22Rv1 (cell line): Measurements from ENCODE around the gene ZBTB20.

ENCODE experiments used
- H3K27ac ChIP-seq: fragments of 450-650 bp; 2 replicates; pipeline ENCODE4 v1.5.1; 2017
- ZFX ChIP-seq: fragments of 450-650 bp; IDR thresholded peaks from 2 replicates; pipeline ENCODE4 v1.6.1; 2017; ENCODE audit warnings: antibody characterized with exemption, borderline replicate concordance
- TF ChIP-seq, protein P1 (sequence below): fragments of 450-650 bp; IDR thresholded peaks from 2 replicates; pipeline ENCODE4 v1.5.1; 2017; ENCODE audit warnings: mild to moderate bottlenecking

Gene ZBTB20

DNA sequence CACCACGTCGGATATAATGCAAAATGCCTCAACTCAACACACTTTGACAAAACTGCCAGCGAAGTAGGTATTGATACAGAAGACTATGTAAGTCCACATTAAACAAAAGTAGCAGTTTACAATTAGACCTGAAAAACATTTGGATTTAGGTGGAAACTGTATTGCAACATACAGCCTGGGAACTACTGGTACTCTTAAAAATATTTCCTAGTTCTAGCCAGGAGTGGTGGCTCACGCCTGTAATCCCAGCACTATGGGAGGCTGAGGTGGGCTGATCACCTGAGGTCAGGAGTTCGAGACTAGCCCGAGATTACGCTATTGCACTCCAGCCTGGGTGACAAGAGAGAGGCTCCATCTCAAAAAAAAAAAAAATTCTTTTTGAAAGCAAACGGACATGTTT lies 246.2 kb downstream of the ZBTB20 start:
- peak overlapping the region; percentile 30; the same call in 1 of the 2 replicates for H3K27ac ChIP-seq
- TF ChIP-seq, protein P1, sequence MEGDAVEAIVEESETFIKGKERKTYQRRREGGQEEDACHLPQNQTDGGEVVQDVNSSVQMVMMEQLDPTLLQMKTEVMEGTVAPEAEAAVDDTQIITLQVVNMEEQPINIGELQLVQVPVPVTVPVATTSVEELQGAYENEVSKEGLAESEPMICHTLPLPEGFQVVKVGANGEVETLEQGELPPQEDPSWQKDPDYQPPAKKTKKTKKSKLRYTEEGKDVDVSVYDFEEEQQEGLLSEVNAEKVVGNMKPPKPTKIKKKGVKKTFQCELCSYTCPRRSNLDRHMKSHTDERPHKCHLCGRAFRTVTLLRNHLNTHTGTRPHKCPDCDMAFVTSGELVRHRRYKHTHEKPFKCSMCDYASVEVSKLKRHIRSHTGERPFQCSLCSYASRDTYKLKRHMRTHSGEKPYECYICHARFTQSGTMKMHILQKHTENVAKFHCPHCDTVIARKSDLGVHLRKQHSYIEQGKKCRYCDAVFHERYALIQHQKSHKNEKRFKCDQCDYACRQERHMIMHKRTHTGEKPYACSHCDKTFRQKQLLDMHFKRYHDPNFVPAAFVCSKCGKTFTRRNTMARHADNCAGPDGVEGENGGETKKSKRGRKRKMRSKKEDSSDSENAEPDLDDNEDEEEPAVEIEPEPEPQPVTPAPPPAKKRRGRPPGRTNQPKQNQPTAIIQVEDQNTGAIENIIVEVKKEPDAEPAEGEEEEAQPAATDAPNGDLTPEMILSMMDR: no peak

DNA sequence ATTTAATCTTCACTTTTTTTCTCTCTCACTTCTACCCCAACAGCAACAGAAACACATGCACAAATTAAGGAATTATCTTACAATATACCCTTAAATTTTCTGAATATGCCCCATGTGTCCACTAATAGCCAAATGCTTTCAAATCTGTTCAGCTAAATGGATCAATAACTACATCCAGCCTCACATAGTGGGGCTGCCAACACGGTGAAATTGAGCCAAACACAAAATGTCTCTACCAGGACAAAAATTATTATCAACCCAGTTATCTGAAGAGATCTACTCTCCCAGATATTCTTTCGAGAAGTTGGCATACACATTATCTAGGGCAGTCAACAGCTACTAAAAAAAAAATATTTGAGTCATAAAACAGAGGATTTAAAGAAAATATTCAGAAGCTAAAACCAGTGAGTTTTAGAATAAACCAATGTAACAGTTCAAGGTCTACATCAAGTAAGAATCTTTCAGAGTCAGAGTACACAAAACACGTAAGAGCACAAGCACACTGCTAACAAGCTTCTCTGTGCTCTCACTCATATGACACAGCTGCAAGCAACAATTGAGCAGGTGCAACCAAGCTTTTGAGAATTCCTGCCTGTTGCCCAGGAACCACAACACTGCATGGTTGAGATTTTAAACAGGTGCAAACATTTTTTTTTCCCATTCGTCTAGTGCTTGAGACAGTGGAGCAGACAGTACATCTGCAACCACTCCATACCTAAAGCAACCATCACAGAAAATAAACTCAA lies 247.7 kb downstream of the ZBTB20 start:
- TF ChIP-seq ZFX: no peak
- TF ChIP-seq, protein P1: no peak
- H3K27ac ChIP-seq: peak overlapping the region; percentile 17; the same call in 1 of the 2 replicates

DNA sequence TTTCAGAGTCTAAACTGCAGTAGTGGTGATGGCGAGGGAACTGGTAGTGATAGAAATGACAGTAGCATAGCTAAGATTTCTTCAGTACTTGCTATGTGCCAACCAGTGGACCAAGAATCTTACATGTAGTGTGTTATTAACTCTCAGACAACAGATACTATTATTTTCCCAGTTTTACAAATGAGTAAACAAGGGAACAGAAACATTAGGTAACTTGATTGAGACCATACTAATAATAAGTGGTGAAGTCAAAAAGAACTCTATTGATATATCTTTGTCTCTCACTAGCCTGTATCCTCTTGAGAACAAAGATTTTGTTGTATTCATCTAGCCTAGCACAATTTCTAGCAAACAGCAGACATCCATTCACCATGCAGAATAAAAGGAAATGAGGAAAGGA lies 250.1 kb downstream of the ZBTB20 start:
- no peak for TF ChIP-seq ZFX
- TF ChIP-seq, protein P1: no peak
- H3K27ac ChIP-seq: no peak overlapping the region

DNA sequence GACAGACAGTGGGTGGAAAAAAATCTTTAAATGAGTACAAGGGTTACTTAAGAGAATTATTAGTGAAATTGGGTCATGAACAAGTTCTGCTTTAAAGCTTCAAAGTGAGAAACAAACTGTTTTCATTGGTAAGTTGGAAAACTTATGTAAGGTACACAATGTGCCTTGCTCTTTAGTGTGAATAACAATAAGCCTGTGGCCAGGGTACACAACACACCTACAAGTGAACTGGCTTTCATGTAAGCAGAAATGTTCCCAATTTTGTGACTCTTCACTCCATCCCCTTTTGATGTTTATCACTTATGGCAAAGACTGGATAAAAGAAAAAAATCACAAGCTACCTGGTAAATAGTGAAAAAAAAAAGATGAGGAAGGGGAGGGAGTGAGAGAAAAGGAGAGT lies 253.7 kb downstream of the ZBTB20 start:
- no peak overlapping the region for H3K27ac ChIP-seq
- TF ChIP-seq, protein P1: no peak
- TF ChIP-seq ZFX: no peak

DNA sequence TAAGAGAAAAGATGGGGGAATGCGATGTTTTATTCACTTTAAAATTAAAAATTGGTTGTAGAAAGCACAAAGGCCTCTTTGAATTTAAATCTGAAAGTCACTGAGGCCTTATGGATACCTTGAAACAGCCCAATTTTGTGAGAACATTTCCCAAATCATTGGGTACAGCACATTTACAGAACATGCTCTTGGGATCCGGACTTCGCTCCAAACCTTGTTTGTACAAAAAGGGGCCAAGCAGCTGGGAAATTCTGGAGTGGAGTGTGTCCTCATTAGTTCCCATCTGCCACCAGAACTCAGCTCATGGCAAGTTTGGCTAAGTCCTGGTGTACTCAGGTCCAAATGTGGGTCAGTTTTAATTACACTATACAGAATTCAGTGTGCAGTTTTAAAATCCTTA lies 254.2 kb downstream of the ZBTB20 start:
- H3K27ac ChIP-seq: no peak overlapping the region
- TF ChIP-seq, protein P1: no peak
- no peak for TF ChIP-seq ZFX

DNA sequence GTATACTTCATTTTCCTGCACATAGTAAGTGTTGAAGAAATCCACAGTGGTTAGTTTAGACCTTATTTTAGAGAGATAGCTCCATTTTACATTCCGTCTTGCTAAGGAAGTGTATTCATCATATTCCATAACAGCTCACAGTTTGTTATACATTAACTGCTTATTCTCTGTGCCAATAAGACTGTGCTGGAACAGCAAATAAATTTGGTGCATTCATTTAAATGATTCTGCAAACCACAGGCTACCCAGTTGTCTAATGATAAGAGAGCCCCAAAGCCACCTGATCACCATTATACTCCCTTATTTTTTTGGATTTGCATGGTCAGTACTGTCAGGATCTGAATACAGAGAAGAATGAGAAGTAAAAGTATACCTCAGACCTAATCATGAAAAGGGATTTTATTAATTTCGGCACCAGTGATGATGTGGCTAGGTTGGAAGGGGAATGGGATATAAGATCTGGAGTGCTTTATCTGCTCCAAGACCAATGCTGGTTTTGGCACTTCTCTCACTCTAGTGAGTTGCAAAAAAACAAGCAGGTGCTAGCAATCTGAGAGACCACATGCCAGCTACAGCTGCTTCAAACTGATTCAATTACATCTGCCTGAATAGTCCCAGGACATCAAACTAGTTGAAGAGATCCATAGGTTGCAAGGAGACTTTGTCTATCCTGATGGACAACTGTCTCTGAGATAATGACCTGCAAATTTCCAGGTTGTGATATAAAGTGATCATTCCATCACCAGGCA lies 254.8 kb downstream of the ZBTB20 start:
- TF ChIP-seq, protein P1: no peak
- no peak for TF ChIP-seq ZFX
- no peak overlapping the region for H3K27ac ChIP-seq

DNA sequence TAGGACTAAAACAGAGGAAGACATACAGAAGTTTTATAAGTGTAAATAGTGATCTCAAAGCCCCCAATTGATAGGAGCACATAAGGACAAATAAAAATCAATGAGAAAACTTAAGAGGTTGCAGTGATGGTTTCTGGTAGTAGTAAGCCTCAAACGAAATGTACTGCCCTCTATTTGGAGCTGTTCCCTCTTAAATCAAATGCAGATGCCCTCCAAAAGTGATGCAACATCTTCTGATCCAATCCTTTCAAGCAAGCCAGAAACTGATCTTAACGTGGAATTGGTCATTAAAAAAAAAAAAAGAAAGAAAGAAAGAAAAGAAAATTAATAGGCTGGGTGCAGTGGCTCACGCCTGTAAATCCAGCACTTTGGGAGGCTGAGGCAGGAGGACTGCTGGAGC lies 259.3 kb downstream of the ZBTB20 start:
- no peak overlapping the region for H3K27ac ChIP-seq
- TF ChIP-seq, protein P1: no peak
- no peak for TF ChIP-seq ZFX
